Smooth muscle cell (in vitro differentiated cells): ENCODE measurements around the gene MRS2. TPM values are rescaled to one million over a fixed set of nuclear protein-coding genes. Genes with fewer than 3 reads are reported as not detected.

Experiments
- DNase-seq: peaks from one replicate; lab custom pipeline; 2025; ENCODE audit not compliant: unreplicated experiment; lab: John Stamatoyannopoulos, UW
- H2AFZ ChIP-seq: fragments of 200-600 bp; sonication (generic); 2 replicates; pipeline ENCODE4 v1.6.0; 2016; ENCODE audit warnings: antibody characterized with exemption, low read depth, mild to moderate bottlenecking
- H3F3A ChIP-seq: fragments of 200-600 bp; sonication (generic); 2 replicates; pipeline ENCODE4 v1.6.0; 2017; ENCODE audit warnings: antibody characterized with exemption, low read depth
- H3K27ac ChIP-seq: fragments of 200-600 bp; sonication (generic); 2 replicates; pipeline ENCODE4 v1.5.1; 2016; ENCODE audit warnings: low read depth, mild to moderate bottlenecking
- H3K27me3 ChIP-seq: fragments of 200-600 bp; sonication (generic); 2 replicates; pipeline ENCODE4 v1.6.1; 2016; ENCODE audit warnings: low read depth, mild to moderate bottlenecking
- H3K36me3 ChIP-seq: fragments of 200-600 bp; sonication (generic); 2 replicates; pipeline ENCODE4 v1.5.1; 2016; ENCODE audit warnings: low read depth
- H3K4me1 ChIP-seq: fragments of 200-600 bp; sonication (generic); 2 replicates; pipeline ENCODE4 v1.5.1; 2016; ENCODE audit warnings: low read depth
- H3K4me2 ChIP-seq: fragments of 200-600 bp; sonication (generic); 2 replicates; pipeline ENCODE4 v1.6.0; 2016; ENCODE audit warnings: mild to moderate bottlenecking
- H3K4me3 ChIP-seq: fragments of 200-600 bp; sonication (generic); 2 replicates; pipeline ENCODE4 v1.5.1; 2016; ENCODE audit warnings: mild to moderate bottlenecking
- H3K79me2 ChIP-seq: fragments of 200-600 bp; sonication (generic); 2 replicates; pipeline ENCODE4 v1.6.0; 2016; ENCODE audit warnings: low read depth, mild to moderate bottlenecking
- H3K9ac ChIP-seq: fragments of 200-600 bp; sonication (generic); 2 replicates; pipeline ENCODE4 v1.6.0; 2016; ENCODE audit warnings: low read depth
- H3K9me3 ChIP-seq: fragments of 200-600 bp; sonication (generic); replicated peaks from 2 replicates; pipeline ENCODE4 v1.5.1; 2016; ENCODE audit warnings: low read depth
- H4K20me1 ChIP-seq: fragments of 200-600 bp; sonication (generic); 2 replicates; pipeline ENCODE4 v1.6.0; 2016; ENCODE audit warnings: low read depth
- WGBS: methylation state at CpG from one replicate; pipeline ENCODE4 v1.1.7; 2016; ENCODE audit warnings: low lambda C conversion rate; 5-methylcytosine and 5-hydroxymethylcytosine counted together
- polyA plus RNA-seq: library from polyadenylated mRNA; unstranded; fragments of >200 nt; fragmentation: Nextera tagmentation; extraction: Ambion mirVana; gene quantifications from 2 replicates; pipeline ENCODE4 v1.2.1, GENCODE V29; 2016
- total RNA-seq: library from RNA; depleted of rRNA; stranded (reverse); fragments of >200 nt; gene quantifications from 2 replicates; pipeline ENCODE4 v1.2.3, GENCODE V29; 2014
- TF ChIP-seq, protein P1 (sequence below): fragments of 200-600 bp; sonication (generic); IDR thresholded peaks from 2 replicates; pipeline ENCODE4 v1.5.1; 2017; ENCODE audit warnings: borderline replicate concordance, mild to moderate bottlenecking, antibody characterized with exemption; ENCODE audit not compliant: insufficient read depth, poor library complexity, severe bottlenecking

The MRS2 gene
- total and polyA plus RNA-seq, 2 experiments from 2014 or later, result 19.7 to 38.6 TPM

DNA sequence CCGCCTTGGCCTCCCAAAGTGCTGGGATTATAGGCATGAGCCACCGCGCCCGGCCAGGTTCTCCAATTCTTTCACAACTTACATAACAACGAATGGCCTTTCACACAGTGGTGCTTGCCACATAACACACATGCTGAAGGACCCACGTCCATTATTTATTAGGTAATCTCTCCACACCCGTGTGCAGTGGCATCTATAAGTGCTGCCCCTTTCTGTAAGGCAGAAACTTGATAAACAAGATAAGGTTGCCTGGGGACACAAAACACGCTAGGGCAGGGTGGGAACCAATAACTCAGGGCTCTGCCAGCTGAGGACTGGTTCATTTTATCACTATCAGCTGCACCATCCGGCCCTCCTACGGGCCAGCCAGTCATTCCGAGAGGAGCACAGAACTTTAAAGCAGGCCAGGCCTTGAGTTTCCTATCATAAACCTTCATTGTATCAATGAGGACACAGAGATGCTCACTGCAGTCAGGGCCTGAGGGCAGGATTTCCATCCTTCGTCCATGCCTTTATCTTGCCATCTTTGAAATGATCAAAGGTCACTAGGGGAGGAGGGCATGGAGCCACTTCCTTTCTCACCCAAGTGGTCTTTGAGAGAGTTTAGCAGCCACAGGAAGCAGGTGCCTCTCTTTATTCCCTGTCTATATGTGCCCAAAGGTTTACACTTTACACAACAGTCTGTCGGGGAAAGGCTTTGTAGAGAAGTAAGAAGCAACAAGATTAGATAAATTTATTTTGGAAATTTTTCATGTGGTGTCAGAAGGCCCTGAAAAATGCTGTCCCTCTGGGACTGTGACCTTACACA, 49.0 kb downstream of the MRS2 start:
- no peak overlapping the region for H3K4me2 ChIP-seq
- H3K27ac ChIP-seq, result no peak overlapping the region
- no peaks in the 10 kb centered on the region for H3K4me1 ChIP-seq
- no peaks in the 10 kb centered on the region for H3K9me3 ChIP-seq
- no peaks in the 10 kb centered on the region for H3K27me3 ChIP-seq
- no peak overlapping the region for H3K4me3 ChIP-seq
- no peak overlapping the region for H3K9ac ChIP-seq
- WGBS, result 75% methylated on average over 13 of the region's 13 CpGs
- no peaks in the 10 kb centered on the region for H3F3A ChIP-seq
- no peak overlapping the region for H2AFZ ChIP-seq
- no peaks in the 10 kb centered on the region for H4K20me1 ChIP-seq
- no peaks in the 10 kb centered on the region for H3K36me3 ChIP-seq
- TF ChIP-seq, protein P1, sequence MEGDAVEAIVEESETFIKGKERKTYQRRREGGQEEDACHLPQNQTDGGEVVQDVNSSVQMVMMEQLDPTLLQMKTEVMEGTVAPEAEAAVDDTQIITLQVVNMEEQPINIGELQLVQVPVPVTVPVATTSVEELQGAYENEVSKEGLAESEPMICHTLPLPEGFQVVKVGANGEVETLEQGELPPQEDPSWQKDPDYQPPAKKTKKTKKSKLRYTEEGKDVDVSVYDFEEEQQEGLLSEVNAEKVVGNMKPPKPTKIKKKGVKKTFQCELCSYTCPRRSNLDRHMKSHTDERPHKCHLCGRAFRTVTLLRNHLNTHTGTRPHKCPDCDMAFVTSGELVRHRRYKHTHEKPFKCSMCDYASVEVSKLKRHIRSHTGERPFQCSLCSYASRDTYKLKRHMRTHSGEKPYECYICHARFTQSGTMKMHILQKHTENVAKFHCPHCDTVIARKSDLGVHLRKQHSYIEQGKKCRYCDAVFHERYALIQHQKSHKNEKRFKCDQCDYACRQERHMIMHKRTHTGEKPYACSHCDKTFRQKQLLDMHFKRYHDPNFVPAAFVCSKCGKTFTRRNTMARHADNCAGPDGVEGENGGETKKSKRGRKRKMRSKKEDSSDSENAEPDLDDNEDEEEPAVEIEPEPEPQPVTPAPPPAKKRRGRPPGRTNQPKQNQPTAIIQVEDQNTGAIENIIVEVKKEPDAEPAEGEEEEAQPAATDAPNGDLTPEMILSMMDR, result no peak
- H3K79me2 ChIP-seq, result no peaks in the 10 kb centered on the region
- no peak for DNase-seq

DNA sequence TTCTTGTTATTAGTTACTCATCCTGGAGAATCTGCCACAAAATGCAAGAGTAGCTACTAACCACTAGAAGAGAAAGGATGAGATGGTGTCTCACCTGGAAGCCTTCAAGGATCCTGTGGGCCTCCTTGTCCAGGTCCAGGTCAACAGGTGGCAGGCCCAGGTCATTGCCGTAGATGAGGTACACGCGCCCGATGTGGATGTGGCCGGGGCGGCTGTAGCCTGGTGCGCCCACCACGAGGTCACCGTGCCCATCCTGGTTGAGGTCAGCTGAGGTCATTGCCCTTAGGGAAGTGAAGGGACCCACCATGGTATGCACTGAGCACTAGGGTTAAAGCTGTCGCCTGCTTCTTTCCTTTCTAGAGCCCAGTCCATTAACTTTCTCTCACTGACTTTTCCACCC, 51.2 kb downstream of the MRS2 start:
- WGBS, result 96% methylated on average over 10 of the region's 10 CpGs
- no peak overlapping the region for H2AFZ ChIP-seq
- no peak for DNase-seq

DNA sequence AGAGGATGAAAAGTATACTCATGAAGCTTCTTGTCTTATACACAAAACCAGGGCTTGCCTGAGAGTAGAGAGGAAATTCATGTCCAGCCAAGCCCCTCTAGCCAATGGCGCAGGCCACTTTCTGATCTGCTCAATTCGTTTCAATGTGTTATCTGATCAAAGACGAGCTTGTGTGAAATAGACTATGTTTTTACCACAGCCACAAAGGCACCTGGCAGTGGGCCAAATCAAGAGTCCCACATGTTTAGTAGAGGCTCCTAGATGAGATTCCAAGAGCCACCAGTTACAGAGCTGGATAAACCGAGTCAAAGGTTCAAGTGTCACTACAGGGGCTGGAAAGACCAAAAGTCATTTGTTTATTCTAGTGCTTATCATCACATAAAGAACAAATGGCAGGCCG, 51.7 kb downstream of the MRS2 start:
- no peaks in the 10 kb centered on the region for H3K27me3 ChIP-seq
- H3K4me3 ChIP-seq, result no peak overlapping the region
- 91% methylated on average over 5 of the region's 5 CpGs for WGBS
- H3K9ac ChIP-seq, result no peak overlapping the region
- no peaks in the 10 kb centered on the region for H3F3A ChIP-seq
- no peak overlapping the region for H3K4me2 ChIP-seq
- no peaks in the 10 kb centered on the region for H3K4me1 ChIP-seq
- TF ChIP-seq, protein P1, result no peak
- H3K9me3 ChIP-seq, result no peaks in the 10 kb centered on the region
- H2AFZ ChIP-seq, result no peak overlapping the region
- no peaks in the 10 kb centered on the region for H3K36me3 ChIP-seq
- H3K79me2 ChIP-seq, result no peaks in the 10 kb centered on the region
- H4K20me1 ChIP-seq, result no peaks in the 10 kb centered on the region
- DNase-seq, result no peak
- H3K27ac ChIP-seq, result no peak overlapping the region

More for the DNA sequence above, 51.2 kb downstream of the MRS2 start:
- H3K36me3 ChIP-seq, result no peaks in the 10 kb centered on the region
- H3K4me3 ChIP-seq, result no peak overlapping the region
- H3K4me2 ChIP-seq, result no peak overlapping the region
- H3K79me2 ChIP-seq, result no peaks in the 10 kb centered on the region
- H4K20me1 ChIP-seq, result no peaks in the 10 kb centered on the region
- H3K27ac ChIP-seq, result no peak overlapping the region
- TF ChIP-seq, protein P1, result no peak
- no peaks in the 10 kb centered on the region for H3K4me1 ChIP-seq
- no peaks in the 10 kb centered on the region for H3K27me3 ChIP-seq
- H3K9ac ChIP-seq, result no peak overlapping the region
- no peaks in the 10 kb centered on the region for H3K9me3 ChIP-seq
- H3F3A ChIP-seq, result no peaks in the 10 kb centered on the region

DNA sequence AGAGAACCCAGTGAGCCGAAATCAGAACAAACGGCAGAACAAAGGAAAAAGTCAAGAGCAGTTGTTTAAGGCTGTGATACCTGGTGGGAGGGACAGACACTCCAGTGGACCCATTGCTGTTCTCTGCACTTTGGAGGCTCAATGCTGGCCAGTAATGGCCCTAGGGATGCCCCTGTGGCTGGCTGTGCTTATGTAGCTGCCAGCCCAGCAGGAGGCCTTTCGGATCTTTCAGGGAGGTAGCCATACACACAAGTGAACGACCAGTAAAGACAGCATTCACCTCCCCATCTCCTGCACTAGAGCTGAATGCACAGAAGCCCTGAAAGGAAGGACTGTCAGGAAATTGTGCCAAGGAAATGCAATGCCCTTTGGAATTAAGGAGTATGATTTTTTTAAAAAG, 52.3 kb downstream of the MRS2 start:
- Histone ChIP-seq H3K36me3 (no peaks in the 10 kb centered on the region), H4K20me1 (no peaks in the 10 kb centered on the region), H3K27me3 (no peaks in the 10 kb centered on the region), H3K4me1 (no peaks in the 10 kb centered on the region), H3K4me3 (no peak overlapping the region), H3F3A (no peaks in the 10 kb centered on the region), H3K9ac (no peak overlapping the region), H3K27ac (no peak overlapping the region), H2AFZ (no peak overlapping the region), H3K79me2 (no peaks in the 10 kb centered on the region), H3K9me3 (no peaks in the 10 kb centered on the region), H3K4me2 (no peak overlapping the region)
- WGBS, result 89% methylated on average over 4 of the region's 4 CpGs
- TF ChIP-seq, protein P1, result no peak
- DNase-seq, result no peak
